ENCODE measurements around the gene AKAP13.

DNA sequence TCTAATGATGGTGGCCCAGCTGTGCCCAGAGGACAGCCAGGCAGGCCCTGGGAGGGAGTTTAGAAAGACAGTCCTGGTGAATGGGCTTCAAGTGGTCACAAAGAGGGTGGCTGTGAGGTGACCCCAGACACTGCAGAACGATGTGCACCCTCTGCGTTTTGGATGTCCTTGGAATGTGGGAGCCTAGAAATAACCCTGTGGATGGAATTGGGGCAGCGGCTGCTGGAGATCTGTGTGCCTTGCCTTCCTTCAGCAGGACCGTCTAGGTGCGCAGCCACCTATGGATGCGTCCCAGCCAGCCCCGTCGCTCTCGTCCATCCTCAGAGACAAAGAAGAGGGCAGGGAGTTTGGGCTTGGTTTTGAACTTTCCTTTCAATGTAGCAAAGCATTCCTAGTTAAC lies 367.8 kb downstream of the AKAP13 start:
- TF ChIP-seq, protein P1, sequence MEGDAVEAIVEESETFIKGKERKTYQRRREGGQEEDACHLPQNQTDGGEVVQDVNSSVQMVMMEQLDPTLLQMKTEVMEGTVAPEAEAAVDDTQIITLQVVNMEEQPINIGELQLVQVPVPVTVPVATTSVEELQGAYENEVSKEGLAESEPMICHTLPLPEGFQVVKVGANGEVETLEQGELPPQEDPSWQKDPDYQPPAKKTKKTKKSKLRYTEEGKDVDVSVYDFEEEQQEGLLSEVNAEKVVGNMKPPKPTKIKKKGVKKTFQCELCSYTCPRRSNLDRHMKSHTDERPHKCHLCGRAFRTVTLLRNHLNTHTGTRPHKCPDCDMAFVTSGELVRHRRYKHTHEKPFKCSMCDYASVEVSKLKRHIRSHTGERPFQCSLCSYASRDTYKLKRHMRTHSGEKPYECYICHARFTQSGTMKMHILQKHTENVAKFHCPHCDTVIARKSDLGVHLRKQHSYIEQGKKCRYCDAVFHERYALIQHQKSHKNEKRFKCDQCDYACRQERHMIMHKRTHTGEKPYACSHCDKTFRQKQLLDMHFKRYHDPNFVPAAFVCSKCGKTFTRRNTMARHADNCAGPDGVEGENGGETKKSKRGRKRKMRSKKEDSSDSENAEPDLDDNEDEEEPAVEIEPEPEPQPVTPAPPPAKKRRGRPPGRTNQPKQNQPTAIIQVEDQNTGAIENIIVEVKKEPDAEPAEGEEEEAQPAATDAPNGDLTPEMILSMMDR (IDR thresholded peaks at IDR 0.05; ENCODE audit: insufficient read depth, low read length, poor library complexity, severe bottlenecking), result no peak
- no peak for TF ChIP-seq EZH2phosphoT487 (conservative IDR thresholded peaks at IDR 0.05; ENCODE audit: low read length)

Measured in SU-DHL-6 (cell line).